ENCODE measurements around the gene XYLT1.

Gene XYLT1

GRCh38 chr16:17503331-17503730 lies 32.6 kb upstream of the XYLT1 start:
- no peak overlapping the region for H3K4me3 ChIP-seq (ENCODE audit: control insufficient read depth, low read depth, low read length)
- TF ChIP-seq, protein P1, sequence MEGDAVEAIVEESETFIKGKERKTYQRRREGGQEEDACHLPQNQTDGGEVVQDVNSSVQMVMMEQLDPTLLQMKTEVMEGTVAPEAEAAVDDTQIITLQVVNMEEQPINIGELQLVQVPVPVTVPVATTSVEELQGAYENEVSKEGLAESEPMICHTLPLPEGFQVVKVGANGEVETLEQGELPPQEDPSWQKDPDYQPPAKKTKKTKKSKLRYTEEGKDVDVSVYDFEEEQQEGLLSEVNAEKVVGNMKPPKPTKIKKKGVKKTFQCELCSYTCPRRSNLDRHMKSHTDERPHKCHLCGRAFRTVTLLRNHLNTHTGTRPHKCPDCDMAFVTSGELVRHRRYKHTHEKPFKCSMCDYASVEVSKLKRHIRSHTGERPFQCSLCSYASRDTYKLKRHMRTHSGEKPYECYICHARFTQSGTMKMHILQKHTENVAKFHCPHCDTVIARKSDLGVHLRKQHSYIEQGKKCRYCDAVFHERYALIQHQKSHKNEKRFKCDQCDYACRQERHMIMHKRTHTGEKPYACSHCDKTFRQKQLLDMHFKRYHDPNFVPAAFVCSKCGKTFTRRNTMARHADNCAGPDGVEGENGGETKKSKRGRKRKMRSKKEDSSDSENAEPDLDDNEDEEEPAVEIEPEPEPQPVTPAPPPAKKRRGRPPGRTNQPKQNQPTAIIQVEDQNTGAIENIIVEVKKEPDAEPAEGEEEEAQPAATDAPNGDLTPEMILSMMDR (IDR thresholded peaks at IDR 0.05; ENCODE audit: control insufficient read depth, insufficient read depth, low read depth, low read length, missing control alignments) = no peak
- no peak for DNase-seq (ENCODE audit: low read depth)

GRCh38 chr16:17501321-17501720 lies 30.6 kb upstream of the XYLT1 start:
- no peak for DNase-seq (ENCODE audit: low read depth)
- no peak overlapping the region for H3K4me3 ChIP-seq (ENCODE audit: control insufficient read depth, low read depth, low read length)
- TF ChIP-seq, protein P1 (IDR thresholded peaks at IDR 0.05; ENCODE audit: control insufficient read depth, insufficient read depth, low read depth, low read length, missing control alignments) = no peak

DNA sequence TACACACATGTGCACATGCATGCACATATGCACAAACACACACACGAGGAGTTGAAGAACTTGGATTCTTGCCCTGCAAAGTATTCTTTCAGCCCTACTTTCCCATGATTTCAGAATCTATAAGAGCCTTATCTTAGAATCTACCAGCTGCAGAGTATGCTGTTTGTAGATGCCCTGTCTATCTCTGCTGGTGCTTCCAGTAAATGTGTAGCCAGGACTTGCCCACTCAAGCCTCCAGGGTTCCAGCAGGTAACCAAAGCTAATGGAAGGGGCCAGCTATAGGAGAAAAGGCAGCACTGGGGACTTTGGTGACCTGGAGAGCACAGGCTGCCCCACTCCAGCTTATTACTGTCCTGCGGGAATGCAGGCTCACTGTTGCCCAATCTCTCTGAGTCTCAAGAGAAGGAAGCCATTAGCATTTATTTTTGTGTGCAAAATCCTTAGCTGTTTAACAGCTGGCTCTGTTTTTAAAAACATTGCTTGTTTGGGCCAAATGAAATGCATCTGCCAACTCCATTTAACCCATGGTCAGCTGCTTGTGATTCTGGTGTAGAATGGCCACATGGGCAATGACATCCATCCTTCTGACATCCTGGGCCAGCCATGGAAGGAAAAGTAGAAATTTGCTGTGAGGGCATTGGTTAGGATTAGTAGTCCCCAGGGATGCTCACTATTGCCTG lies 28.6 kb upstream of the XYLT1 start:
- H3K4me3 ChIP-seq (ENCODE audit: control insufficient read depth, low read depth, low read length) = no peak overlapping the region
- no peak for DNase-seq (ENCODE audit: low read depth)
- TF ChIP-seq, protein P1 (IDR thresholded peaks at IDR 0.05; ENCODE audit: control insufficient read depth, insufficient read depth, low read depth, low read length, missing control alignments) = no peak

GRCh38 chr16:17497648-17498047 lies 26.9 kb upstream of the XYLT1 start:
- TF ChIP-seq, protein P1 (IDR thresholded peaks at IDR 0.05; ENCODE audit: control insufficient read depth, insufficient read depth, low read depth, low read length, missing control alignments) = no peak
- no peak overlapping the region for H3K4me3 ChIP-seq (ENCODE audit: control insufficient read depth, low read depth, low read length)
- no peak for DNase-seq (ENCODE audit: low read depth)

GRCh38 chr16:17496891-17497290 lies 26.1 kb upstream of the XYLT1 start:
- TF ChIP-seq, protein P1 (IDR thresholded peaks at IDR 0.05; ENCODE audit: control insufficient read depth, insufficient read depth, low read depth, low read length, missing control alignments) = no peak
- no peak overlapping the region for H3K4me3 ChIP-seq (ENCODE audit: control insufficient read depth, low read depth, low read length)
- DNase-seq (ENCODE audit: low read depth) = no peak

DNA sequence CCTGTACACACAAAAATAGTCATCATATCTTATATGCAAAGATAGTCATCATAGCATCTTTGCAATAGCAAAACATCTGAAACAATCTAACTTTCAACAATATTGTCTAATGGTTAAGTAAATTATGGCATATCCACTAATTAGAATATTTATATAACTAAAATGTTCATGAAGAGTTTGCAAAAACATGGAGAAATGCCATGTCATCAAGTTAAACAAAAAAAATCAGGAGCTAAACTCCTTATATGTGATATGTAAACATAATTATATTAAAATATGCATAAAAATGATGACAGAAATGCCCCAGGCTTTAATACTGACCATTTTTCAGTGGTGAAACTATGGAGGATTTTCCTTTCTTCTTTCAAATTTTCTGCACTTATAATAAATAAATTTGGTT lies 22.3 kb upstream of the XYLT1 start:
- DNase-seq (ENCODE audit: low read depth) = no peak
- no peak overlapping the region for H3K4me3 ChIP-seq (ENCODE audit: control insufficient read depth, low read depth, low read length)
- TF ChIP-seq, protein P1 (IDR thresholded peaks at IDR 0.05; ENCODE audit: control insufficient read depth, insufficient read depth, low read depth, low read length, missing control alignments) = no peak
